ENCODE measurements around the gene KCNMA1.
A peak's percentile ranks its signal among the peaks of the same experiment; 100 is the strongest.
"Not testable (repeated sequence)": the region's sequence is repeated elsewhere in the genome, so short reads cannot be mapped to it uniquely, and the experiment has no call there.

Gene KCNMA1

GRCh38 chr10:77393411-77393810, 244.2 kb downstream of the KCNMA1 start:
- DNase-seq (ENCODE audit: low spot score) = no peak

GRCh38 chr10:77392851-77393250, 244.8 kb downstream of the KCNMA1 start:
- DNase-seq (ENCODE audit: low spot score) = peak; percentile 93

- peak; percentile 61 for DNase-seq (ENCODE audit: low spot score)
Observed at GRCh38 chr10:77392236-77392721, 245.3 kb downstream of the KCNMA1 start.

GRCh38 chr10:77391605-77392235, 245.9 kb downstream of the KCNMA1 start:
- peak; percentile 86 for DNase-seq (ENCODE audit: low spot score)

GRCh38 chr10:77390481-77390891, 247.1 kb downstream of the KCNMA1 start:
- DNase-seq (ENCODE audit: low spot score) = peak; percentile 38

GRCh38 chr10:77388571-77389100, 249.0 kb downstream of the KCNMA1 start:
- no peak for DNase-seq (ENCODE audit: low spot score)

- DNase-seq (ENCODE audit: low spot score) = not testable (repeated sequence)
Observed at GRCh38 chr10:77387701-77388100, 249.9 kb downstream of the KCNMA1 start.

DNA sequence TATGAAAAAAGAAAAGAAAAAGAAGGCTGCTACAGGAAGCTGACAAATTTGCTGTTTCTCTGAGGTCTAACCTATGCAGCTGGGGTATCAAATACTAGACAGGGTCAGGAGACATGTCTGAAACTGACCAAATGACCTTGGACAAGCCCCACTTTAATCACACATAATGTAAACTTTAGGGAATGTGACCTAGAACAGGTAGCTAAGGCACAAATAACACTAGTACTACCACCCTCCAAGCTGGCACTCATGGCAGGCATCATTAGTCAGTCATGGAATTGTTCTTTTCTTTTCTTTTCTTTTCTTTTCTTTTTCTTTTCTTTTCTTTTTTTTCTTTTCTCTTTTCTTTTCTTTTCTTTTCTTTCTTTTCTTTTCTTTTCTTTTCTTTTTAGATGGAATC, 250.4 kb downstream of the KCNMA1 start:
- DNase-seq (ENCODE audit: low spot score) = no peak

DNA sequence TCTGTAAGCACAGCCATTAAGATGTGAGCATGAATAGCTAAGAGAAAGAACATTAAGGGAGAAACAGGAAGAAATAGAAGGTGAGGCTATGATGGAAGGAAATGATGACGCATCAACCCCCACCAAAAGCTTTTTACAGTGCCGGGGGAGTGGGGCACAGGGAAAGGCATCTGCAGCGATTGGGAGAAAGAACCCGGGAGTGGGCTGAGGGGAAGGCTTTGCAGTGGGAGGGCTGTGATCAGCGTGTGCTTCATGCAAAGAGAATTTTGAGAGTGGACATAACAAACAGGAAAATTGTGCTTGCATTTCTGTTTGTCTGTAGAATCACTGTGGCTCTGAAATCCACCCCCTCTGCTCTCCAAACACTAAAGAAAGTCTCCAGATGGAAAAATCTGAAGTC, 250.8 kb downstream of the KCNMA1 start:
- DNase-seq (ENCODE audit: low spot score) = peak; percentile 58

DNA sequence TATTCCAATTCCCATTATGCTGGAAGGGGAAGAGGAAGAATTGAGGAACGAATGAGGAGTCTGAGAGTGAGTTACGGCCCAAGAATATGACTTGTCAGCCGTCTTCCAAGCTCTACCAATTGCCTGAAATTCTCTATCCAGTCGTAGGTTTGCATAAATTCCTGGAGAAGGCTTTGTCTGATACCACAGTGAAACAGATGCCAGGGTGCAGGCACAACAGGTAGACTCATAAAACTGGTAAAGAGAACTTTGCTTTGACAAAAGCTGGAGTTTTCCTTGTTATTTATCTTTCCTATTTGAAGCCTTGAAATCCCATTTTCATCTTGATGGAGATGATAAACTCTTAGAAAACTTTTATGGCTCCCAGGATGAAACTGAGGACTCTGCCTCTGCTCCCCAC, 251.2 kb downstream of the KCNMA1 start:
- no peak for DNase-seq (ENCODE audit: low spot score)

GRCh38 chr10:77385315-77385714, 252.3 kb downstream of the KCNMA1 start:
- no peak for DNase-seq (ENCODE audit: low spot score)

- DNase-seq (ENCODE audit: low spot score) = no peak
Observed at GRCh38 chr10:77383861-77384553, 253.6 kb downstream of the KCNMA1 start.

DNA sequence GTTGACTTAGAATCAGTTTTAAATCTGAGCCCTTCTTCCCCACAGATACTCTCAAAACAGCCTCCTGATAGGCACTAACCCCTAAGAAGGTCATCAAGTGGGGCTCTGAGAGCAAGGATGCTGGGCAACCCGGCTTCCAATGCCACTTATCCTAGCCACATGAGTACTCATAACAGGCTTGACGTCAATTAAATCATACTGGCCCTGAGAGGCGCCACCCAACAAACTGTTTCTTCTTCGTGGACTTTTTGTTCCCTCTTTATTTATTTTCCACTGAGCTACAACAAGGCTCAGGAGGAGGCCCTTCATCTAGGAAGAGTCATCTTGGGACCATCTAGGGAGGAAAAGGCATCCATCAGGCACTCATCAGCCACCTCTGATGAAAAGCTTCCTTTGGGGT, 255.9 kb downstream of the KCNMA1 start:
- no peak for DNase-seq (ENCODE audit: low spot score)

DNA sequence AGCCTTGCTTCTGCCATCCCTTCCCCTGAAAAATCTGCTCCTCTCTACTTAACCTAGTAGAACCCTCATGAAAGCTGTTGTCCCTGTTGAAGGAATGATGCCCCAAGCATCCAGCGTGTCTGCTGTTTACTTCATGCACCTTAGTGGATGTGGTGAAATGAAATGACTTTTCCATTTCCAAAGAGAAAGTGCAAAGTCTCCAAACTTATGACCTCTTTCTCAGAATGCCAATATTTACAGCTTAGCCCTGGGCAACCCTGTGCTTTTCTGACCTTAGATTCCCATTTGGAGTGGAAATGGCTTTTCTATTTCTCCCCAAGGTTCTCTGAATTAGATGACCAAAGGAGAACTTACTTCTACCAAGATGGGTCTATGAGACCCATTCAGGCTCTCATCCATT, 256.9 kb downstream of the KCNMA1 start:
- no peak for DNase-seq (ENCODE audit: low spot score)

- DNase-seq (ENCODE audit: low spot score) = no peak
Observed at GRCh38 chr10:77380191-77380590, 257.4 kb downstream of the KCNMA1 start.

- no peak for DNase-seq (ENCODE audit: low spot score)
Observed at GRCh38 chr10:77378366-77379349, 258.9 kb downstream of the KCNMA1 start.

DNA sequence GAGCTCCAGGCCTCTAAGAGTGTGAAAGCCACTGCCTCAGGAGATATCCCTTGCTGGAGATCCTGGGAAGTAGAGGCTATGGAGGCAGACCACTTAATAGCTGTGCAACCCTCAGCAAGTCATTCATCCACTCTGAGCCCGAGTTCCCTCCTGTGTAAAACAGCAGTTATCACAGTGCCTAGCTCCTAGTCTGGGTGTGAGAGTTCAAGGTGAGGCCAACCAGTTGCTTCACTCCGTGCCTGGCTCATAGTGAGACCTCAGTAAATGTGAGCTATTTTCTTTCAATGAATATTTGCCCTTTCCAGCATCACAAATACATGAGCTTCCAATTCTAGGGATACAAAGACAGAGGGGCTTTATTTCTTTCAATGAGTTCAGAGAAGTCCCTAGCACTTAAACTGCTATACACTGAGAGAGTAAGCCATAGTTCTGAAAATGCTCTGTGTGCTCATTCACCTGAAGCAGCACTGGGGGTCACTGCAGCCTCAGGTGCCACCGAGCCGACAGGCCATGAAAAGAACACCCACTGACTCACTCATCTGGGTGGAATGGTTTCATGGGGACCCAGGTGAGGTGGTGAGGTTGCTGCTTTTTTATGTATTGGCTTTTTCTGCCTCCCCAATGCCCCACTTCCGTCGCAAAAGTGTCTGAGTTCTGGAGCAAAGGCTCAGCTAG, 259.8 kb downstream of the KCNMA1 start:
- DNase-seq (ENCODE audit: low spot score) = no peak

- DNase-seq (ENCODE audit: low spot score) = no peak
Observed at GRCh38 chr10:77377034-77377433, 260.6 kb downstream of the KCNMA1 start.

- DNase-seq (ENCODE audit: low spot score) = no peak
Observed at GRCh38 chr10:77374189-77374656, 263.4 kb downstream of the KCNMA1 start.

GRCh38 chr10:77371848-77372799, 265.5 kb downstream of the KCNMA1 start:
- DNase-seq (ENCODE audit: low spot score) = no peak

Data from GM03348 (cell line).